Activated CD8-positive, alpha-beta T cell treated with anti-CD3 and anti-CD28 coated beads, Interleukin-2, amount 10 ng/mL, durations not matched to agents 7 days and 5 days (primary cell): ENCODE results near the gene SUN2. TPM values are rescaled to one million over a fixed set of nuclear protein-coding genes. Genes with fewer than 3 reads are reported as not detected.
A peak's percentile ranks its signal among the peaks of the same experiment; 100 is the strongest.

Source experiments
- ATAC-seq: fragments of 150-1000 bp; cut with Tn5 transposase; one replicate; pipeline ENCODE4 v1.10.0; 2021; ENCODE audit warnings: moderate library complexity
- CTCF ChIA-PET: fragments of 350-600 bp; sonication (Branson Sonifier 250); formaldehyde crosslinking; loops from one replicate; lab custom pipeline; 2021; ENCODE audit warnings: antibody characterized with exemption; lab: Charles Lee
- POLR2A ChIA-PET: fragments of 350-600 bp; sonication (Branson Sonifier 250); formaldehyde crosslinking; loops from one replicate; lab custom pipeline; 2021; ENCODE audit warnings: antibody characterized with exemption; lab: Charles Lee
- DNase-seq: peaks from one replicate; pipeline ENCODE4 v3.0.0-alpha.2; 2020
- H3K27ac Mint-ChIP-seq: one replicate; pipeline ENCODE4 v1.8.0; 2021; ENCODE audit warnings: mild to moderate bottlenecking, mixed read lengths
- H3K27me3 Mint-ChIP-seq: one replicate; pipeline ENCODE4 v1.8.0; 2021; ENCODE audit warnings: low read depth, mixed read lengths
- H3K36me3 Mint-ChIP-seq: one replicate; pipeline ENCODE4 v1.8.0; 2021; ENCODE audit warnings: low read depth, mixed read lengths
- H3K4me1 Mint-ChIP-seq: one replicate; pipeline ENCODE4 v1.8.0; 2021; ENCODE audit warnings: low read depth, mixed read lengths
- H3K4me3 Mint-ChIP-seq: one replicate; pipeline ENCODE4 v1.8.0; 2021; ENCODE audit warnings: mild to moderate bottlenecking, mixed read lengths
- H3K9me3 Mint-ChIP-seq: one replicate; pipeline ENCODE4 v1.8.0; 2022; ENCODE audit warnings: mixed read lengths; ENCODE audit not compliant: insufficient read depth
- total RNA-seq, 2 experiments: library from RNA; stranded (reverse); gene quantifications; one replicate each; pipeline ENCODE4 v1.2.3, GENCODE V29; 2021

SUN2 gene
- total RNA-seq, 2 experiments from 2014 or later = 481 to 482 TPM

GRCh38 chr22:38713921-38714320 is 41.9 kb downstream of the SUN2 start:
- ATAC-seq = no peak
- H3K27ac Mint-ChIP-seq = peak overlapping the region; percentile 0

GRCh38 chr22:38712486-38713207 is 43.2 kb downstream of the SUN2 start:
- ATAC-seq = no peak
- ChIA-PET CTCF (interaction anchor here (4.3 kb wide), 1 partner anchor 12 kb away, joined by 21 read pairs; no protein-coding TSS in a partner anchor), POLR2A (no interaction called here)
- no peaks in the 10 kb centered on the region for H3K27me3 Mint-ChIP-seq
- H3K9me3 Mint-ChIP-seq = no peaks in the 10 kb centered on the region
- H3K27ac Mint-ChIP-seq = peak overlapping the region; percentile 35
- peaks cover 48% of the 10 kb centered on the region for H3K36me3 Mint-ChIP-seq
- H3K4me1 Mint-ChIP-seq = peaks cover 55% of the 10 kb centered on the region
- no peak for DNase-seq
- H3K4me3 Mint-ChIP-seq = no peak overlapping the region

More at GRCh38 chr22:38713921-38714320, 41.9 kb downstream of the SUN2 start:
- Mint-ChIP-seq H3K27me3 (no peaks in the 10 kb centered on the region), H3K36me3 (peaks cover 44% of the 10 kb centered on the region), H3K4me1 (peaks cover 43% of the 10 kb centered on the region), H3K9me3 (no peaks in the 10 kb centered on the region), H3K4me3 (no peak overlapping the region)
- ChIA-PET CTCF (interaction anchor here (1.5 to 4.3 kb wide), 2 partner anchors 11 to 20 kb away, joined by 10 to 21 read pairs; no protein-coding TSS in a partner anchor), POLR2A (interaction anchor here (1.1 to 1.3 kb wide), 2 partner anchors 21 to 32 kb away, joined by 4 to 6 read pairs; partner anchors contain the start of gene TOMM22)
- DNase-seq = no peak

- H3K27me3 Mint-ChIP-seq = no peaks in the 10 kb centered on the region
- no peak overlapping the region for H3K4me3 Mint-ChIP-seq
- H3K27ac Mint-ChIP-seq = no peak overlapping the region
- DNase-seq (no peak), ATAC-seq (no peak)
- ChIA-PET POLR2A (interaction anchor here (1.3 kb wide), 1 partner anchor 22 kb away, joined by 3 read pairs; no protein-coding TSS in a partner anchor), CTCF (interaction anchor here (1.6 kb wide), 1 partner anchor 23 kb away, joined by 5 read pairs; no protein-coding TSS in a partner anchor)
- H3K4me1 Mint-ChIP-seq = peaks cover 61% of the 10 kb centered on the region
- H3K36me3 Mint-ChIP-seq = peaks cover 40% of the 10 kb centered on the region
- no peaks in the 10 kb centered on the region for H3K9me3 Mint-ChIP-seq
Measured at GRCh38 chr22:38710866-38711265, 44.9 kb downstream of the SUN2 start.

GRCh38 chr22:38710351-38710750 is 45.4 kb downstream of the SUN2 start:
- CTCF ChIA-PET = interaction anchor here (1.6 to 6.1 kb wide), 2 partner anchors 13 to 23 kb away, joined by 5 to 48 read pairs; no protein-coding TSS in a partner anchor
- DNase-seq = no peak

DNA sequence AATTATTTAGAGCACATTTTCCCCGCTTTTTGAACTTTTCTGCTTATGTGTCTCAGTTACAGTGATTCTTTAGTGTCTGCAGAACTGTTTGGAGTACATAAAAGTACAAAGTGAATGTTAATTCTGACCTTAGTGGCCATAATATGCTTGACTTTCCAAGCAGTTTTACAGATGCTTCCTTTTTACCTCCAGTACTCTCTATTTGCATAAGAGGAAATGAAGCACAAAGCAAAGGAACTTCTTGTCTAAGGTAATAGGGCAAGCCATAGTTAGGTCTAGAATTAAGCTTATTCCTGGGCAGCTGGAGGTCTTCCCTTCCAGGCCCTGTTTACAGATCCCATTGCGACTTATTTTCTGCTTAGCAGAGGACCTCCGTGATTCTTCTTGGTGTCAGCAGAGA is 46.5 kb downstream of the SUN2 start:
- ATAC-seq (no peak), DNase-seq (no peak)
- Mint-ChIP-seq H3K4me1 (peaks cover 59% of the 10 kb centered on the region), H3K9me3 (no peaks in the 10 kb centered on the region), H3K27me3 (no peaks in the 10 kb centered on the region), H3K27ac (peak overlapping the region; percentile 47), H3K36me3 (peaks cover 40% of the 10 kb centered on the region), H3K4me3 (no peak overlapping the region)
- CTCF ChIA-PET = interaction anchor here (1.6 to 6.1 kb wide), 2 partner anchors 14 to 24 kb away, joined by 5 to 48 read pairs; no protein-coding TSS in a partner anchor
- POLR2A ChIA-PET = interaction anchor here (1.3 kb wide), 1 partner anchor 24 kb away, joined by 3 read pairs; no protein-coding TSS in a partner anchor

More at GRCh38 chr22:38710351-38710750, 45.4 kb downstream of the SUN2 start:
- H3K9me3 Mint-ChIP-seq = no peaks in the 10 kb centered on the region
- no peak for ATAC-seq
- POLR2A ChIA-PET = interaction anchor here (1.3 kb wide), 1 partner anchor 23 kb away, joined by 3 read pairs; no protein-coding TSS in a partner anchor
- H3K36me3 Mint-ChIP-seq = peaks cover 40% of the 10 kb centered on the region
- H3K4me3 Mint-ChIP-seq = no peak overlapping the region
- H3K4me1 Mint-ChIP-seq = peaks cover 60% of the 10 kb centered on the region
- H3K27me3 Mint-ChIP-seq = no peaks in the 10 kb centered on the region
- no peak overlapping the region for H3K27ac Mint-ChIP-seq

- H3K36me3 Mint-ChIP-seq = peaks cover 40% of the 10 kb centered on the region
- peak overlapping the region; percentile 93 for H3K4me3 Mint-ChIP-seq
- H3K9me3 Mint-ChIP-seq = no peaks in the 10 kb centered on the region
- peaks cover 53% of the 10 kb centered on the region for H3K4me1 Mint-ChIP-seq
- CTCF ChIA-PET = interaction anchor here (1.2 to 6.1 kb wide), 7 partner anchors 9 to 656 kb away, joined by 3 to 48 read pairs (median 6); partner anchors contain the start of gene TOMM22
- ATAC-seq (no peak), DNase-seq (no peak)
- POLR2A ChIA-PET = interaction anchor here (0.6 to 1.5 kb wide), 5 partner anchors 8 to 116 kb away, joined by 3 to 5 read pairs (median 4); partner anchors contain the start of gene CBY1
- peak overlapping the region; percentile 13 for H3K27ac Mint-ChIP-seq
- no peaks in the 10 kb centered on the region for H3K27me3 Mint-ChIP-seq
Measured at GRCh38 chr22:38707984-38708383, 47.8 kb downstream of the SUN2 start.

GRCh38 chr22:38707346-38707745 is 48.5 kb downstream of the SUN2 start:
- Mint-ChIP-seq H3K36me3 (peaks cover 37% of the 10 kb centered on the region), H3K4me1 (peaks cover 50% of the 10 kb centered on the region), H3K4me3 (peak overlapping the region; percentile 93), H3K27ac (peak overlapping the region; percentile 88), H3K27me3 (no peaks in the 10 kb centered on the region), H3K9me3 (no peaks in the 10 kb centered on the region)
- ATAC-seq (no peak), DNase-seq (no peak)
- CTCF ChIA-PET = interaction anchor here (1.2 to 6.1 kb wide), 9 partner anchors 9 to 655 kb away, joined by 3 to 48 read pairs (median 6); partner anchors contain the start of gene TOMM22
- POLR2A ChIA-PET = interaction anchor here (0.6 to 2.6 kb wide), 8 partner anchors 9 to 116 kb away, joined by 3 to 10 read pairs (median 4); partner anchors contain the start of genes CBY1 and TOMM22

GRCh38 chr22:38706901-38707195 is 49.0 kb downstream of the SUN2 start:
- ChIA-PET POLR2A (interaction anchor here (0.8 to 2.6 kb wide), 6 partner anchors 9 to 50 kb away, joined by 3 to 10 read pairs (median 4); partner anchors contain the start of genes CBY1 and TOMM22), CTCF (interaction anchor here (1.3 to 6.1 kb wide), 9 partner anchors 8 to 654 kb away, joined by 3 to 48 read pairs (median 6); partner anchors contain the start of gene TOMM22)
- H3K4me1 Mint-ChIP-seq = peaks cover 47% of the 10 kb centered on the region
- peak overlapping the region; percentile 88 for H3K27ac Mint-ChIP-seq
- H3K36me3 Mint-ChIP-seq = peaks cover 33% of the 10 kb centered on the region
- no peaks in the 10 kb centered on the region for H3K9me3 Mint-ChIP-seq
- ATAC-seq (no peak), DNase-seq (no peak)
- no peaks in the 10 kb centered on the region for H3K27me3 Mint-ChIP-seq
- H3K4me3 Mint-ChIP-seq = peak overlapping the region; percentile 93

DNA sequence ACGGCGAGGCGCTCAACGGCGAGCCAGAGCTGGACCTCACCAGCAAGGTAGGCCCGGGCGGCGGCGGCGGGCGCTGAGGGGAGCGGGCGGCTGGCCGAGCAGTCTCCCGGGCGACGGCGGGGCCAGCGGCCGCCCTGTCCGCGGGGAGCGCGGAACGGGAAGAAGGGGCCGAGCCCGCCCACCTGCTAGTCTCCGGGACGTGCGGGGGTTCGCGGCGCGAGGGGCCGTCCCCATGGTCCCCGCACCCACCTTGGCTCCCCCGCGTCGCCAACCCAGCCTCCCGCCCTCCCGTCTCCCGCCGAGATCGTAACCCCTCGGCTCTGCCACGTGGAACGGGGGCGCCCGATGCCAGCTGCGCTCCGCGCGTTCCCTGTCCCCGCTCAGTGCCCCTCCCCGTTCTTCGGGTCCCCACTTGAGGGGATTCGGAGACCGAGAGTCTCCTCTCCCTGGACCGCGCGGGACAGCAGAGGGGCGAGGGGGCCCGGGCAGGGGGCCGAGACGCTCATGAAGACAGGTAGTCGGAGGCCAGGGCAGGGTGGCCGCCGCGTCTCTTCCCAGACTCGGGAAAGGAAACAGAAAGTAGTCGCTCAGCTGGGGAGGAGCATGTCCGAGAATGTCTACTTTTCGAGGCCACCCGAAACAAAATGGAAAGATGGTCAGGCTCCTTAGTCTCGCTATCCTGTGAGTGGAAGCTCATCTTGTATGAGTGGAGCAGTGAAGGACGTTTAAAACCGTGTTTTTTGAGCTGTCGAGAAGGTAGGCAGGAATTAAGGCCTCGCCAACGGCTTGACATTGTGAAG is 49.5 kb downstream of the SUN2 start:
- CTCF ChIA-PET = interaction anchor here (1.0 to 6.1 kb wide), 12 partner anchors 8 to 654 kb away, joined by 3 to 48 read pairs (median 6); partner anchors contain the start of gene TOMM22
- H3K27me3 Mint-ChIP-seq = no peaks in the 10 kb centered on the region
- peak; percentile 52 for DNase-seq
- H3K9me3 Mint-ChIP-seq = no peaks in the 10 kb centered on the region
- peaks cover 52% of the 10 kb centered on the region for H3K4me1 Mint-ChIP-seq
- H3K4me3 Mint-ChIP-seq = peak overlapping the region; percentile 93
- no peak for ATAC-seq
- POLR2A ChIA-PET = interaction anchor here (0.8 to 2.6 kb wide), 9 partner anchors 8 to 383 kb away, joined by 3 to 10 read pairs (median 4); partner anchors contain the start of genes CBY1 and TOMM22
- H3K36me3 Mint-ChIP-seq = peaks cover 33% of the 10 kb centered on the region
- H3K27ac Mint-ChIP-seq = peak overlapping the region; percentile 88

GRCh38 chr22:38705235-38706100 is 50.3 kb downstream of the SUN2 start, which contains the start of gene GTPBP1:
TSS of gene GTPBP1 (plus strand) at chr22:38705944. CDS start at chr22:38705956, 12 bp downstream.
- DNase-seq (peak; percentile 99), ATAC-seq (peak; percentile 86)
- Mint-ChIP-seq H3K4me1 (peaks cover 47% of the 10 kb centered on the region), H3K27me3 (no peaks in the 10 kb centered on the region), H3K9me3 (no peaks in the 10 kb centered on the region), H3K4me3 (peak within 1 kb of the TSS; percentile 93), H3K36me3 (peaks cover 27% of the 10 kb centered on the region), H3K27ac (peak within 1 kb of the TSS; percentile 96)
- CTCF ChIA-PET = interaction anchor here (1.0 to 6.1 kb wide), 9 partner anchors 9 to 165 kb away, joined by 4 to 48 read pairs (median 7); partner anchors contain the start of gene TOMM22
- POLR2A ChIA-PET = interaction anchor here (0.9 to 2.6 kb wide), 5 partner anchors 30 to 384 kb away, joined by 3 to 10 read pairs (median 4); no protein-coding TSS in a partner anchor
